ENCODE measurements around the gene TPSD1.

Gene TPSD1

DNA sequence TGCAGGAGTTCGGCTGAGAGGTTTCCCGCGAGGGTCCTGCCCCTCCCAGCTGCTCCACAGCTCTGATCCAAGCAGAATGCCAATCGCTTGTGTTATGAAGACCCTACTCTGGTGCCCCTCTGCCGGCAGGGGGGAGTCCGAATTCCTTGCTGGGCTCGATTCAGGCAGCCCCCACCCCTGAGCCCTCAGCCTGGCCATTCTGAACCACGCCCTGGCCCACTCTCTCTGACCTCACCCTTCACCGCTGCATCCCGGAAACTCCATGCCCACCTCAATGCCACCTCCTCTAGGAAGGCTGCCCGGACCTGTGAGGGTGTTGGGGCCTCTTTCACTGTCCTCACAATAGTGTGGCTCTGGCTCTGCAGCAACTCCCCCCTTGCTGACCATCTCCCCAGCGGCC, 45.7 kb downstream of the TPSD1 start:
- no peak for DNase-seq

GRCh38 chr16:1305823-1306222, 50.0 kb downstream of the TPSD1 start:
- DNase-seq: no peak

- no peak for DNase-seq
These were observed 50.5 kb downstream of the TPSD1 start for GRCh38 chr16:1306334-1306733.

DNA sequence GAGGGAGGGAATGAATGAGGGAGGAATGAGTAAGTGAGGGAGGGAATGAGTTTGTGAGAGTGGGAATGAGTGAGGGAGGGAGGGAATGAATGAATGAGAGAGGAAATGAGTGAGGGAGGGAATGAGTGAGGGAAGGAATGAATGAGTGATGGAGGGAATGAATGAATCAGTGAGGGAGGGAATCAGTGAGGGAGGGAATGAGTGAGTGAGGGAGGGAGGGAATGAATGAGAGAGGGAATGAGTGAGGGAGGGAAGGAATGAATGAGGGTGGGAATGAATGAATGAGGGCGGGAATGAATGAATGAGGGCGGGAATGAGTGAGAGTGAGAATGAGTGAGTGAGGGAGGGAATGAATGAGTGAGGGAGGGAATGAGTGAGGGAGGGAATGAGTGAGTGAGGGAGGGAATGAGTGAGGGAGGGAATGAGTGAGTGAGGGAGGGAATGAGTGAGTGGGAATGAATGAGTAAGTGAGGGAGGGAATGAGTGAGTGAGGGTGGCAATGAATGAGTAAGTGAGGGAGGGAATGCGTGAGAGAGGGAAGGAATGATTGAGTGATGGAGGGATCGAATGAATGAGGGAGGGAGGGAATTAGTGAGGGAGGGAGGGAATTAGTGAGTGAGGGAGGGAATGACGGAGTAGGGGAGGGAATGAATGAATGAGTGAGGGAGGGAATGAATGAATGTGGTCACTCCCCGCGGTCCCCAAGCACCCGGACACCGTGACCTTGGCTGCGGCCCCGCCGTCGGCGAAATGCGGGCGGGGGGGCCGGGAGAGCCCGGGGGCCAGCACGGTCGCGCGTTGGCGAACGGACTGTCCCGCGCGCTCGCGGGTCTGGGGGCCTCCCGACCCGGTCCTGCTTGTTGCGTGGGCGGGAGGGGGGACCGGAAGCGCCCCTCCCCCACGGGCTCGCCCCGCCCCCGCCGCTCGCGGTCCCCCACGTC, 52.4 kb downstream of the TPSD1 start:
- DNase-seq: no peak
